ENCODE results near the gene LRRTM3.

- TF ChIP-seq CTCF (IDR thresholded peaks at IDR 0.05; ENCODE audit: low read depth, low read length, poor library complexity, severe bottlenecking) (no peak), EZH2phosphoT487 (IDR thresholded peaks at IDR 0.05; ENCODE audit: borderline replicate concordance, low read length) (no peak)
Measured at GRCh38 chr10:66929375-66929774, 3.5 kb downstream of the LRRTM3 start.
